ENCODE measurements around the gene CNTN5.

CNTN5 gene

DNA sequence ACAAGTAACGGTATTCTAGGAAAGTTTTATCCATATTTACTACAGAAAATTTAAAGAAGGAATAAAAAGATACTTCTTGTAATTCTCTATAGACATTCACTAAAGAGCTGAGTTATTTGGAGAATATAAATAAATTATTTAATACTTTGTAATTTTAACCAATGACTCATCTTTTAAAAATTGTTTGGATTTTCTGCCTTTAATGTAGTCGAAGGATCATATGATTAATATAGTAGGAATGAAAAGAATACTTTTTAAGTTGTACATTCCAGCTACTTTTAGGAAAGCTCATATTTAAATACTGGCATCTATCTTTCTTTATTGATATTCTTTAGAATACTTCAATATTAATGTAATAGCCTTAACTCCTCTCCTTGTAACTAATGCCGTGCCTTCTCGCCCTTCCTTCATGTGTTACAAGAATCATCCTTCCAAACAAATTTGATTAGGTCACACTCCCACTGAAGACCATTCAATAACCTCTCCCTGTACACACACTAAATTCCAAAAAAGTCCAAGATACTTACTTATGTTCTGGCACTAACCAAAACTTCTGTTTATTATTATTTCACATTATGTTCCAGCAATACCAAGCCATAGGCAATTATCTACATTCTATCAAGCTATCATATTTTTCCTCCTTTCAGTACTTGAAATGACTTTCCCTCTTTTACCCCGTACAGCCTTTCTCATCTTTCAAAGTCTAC, 501.9 kb downstream of the CNTN5 start:
- no peak for TF ChIP-seq OVOL3 (tag by site-specific recombination; IDR thresholded peaks at IDR 0.05)
- no peak for TF ChIP-seq ZFHX2 (tag by site-specific recombination; conservative IDR thresholded peaks at IDR 0.05)
- TF ChIP-seq ZNF530 (tag by site-specific recombination; IDR thresholded peaks at IDR 0.05; ENCODE audit: low read depth) = no peak
- no peak for TF ChIP-seq ZNF837 (tag by site-specific recombination; IDR thresholded peaks at IDR 0.05)
- TF ChIP-seq ZNF626 (tag by site-specific recombination; IDR thresholded peaks at IDR 0.05) = no peak
- TF ChIP-seq, protein P1, sequence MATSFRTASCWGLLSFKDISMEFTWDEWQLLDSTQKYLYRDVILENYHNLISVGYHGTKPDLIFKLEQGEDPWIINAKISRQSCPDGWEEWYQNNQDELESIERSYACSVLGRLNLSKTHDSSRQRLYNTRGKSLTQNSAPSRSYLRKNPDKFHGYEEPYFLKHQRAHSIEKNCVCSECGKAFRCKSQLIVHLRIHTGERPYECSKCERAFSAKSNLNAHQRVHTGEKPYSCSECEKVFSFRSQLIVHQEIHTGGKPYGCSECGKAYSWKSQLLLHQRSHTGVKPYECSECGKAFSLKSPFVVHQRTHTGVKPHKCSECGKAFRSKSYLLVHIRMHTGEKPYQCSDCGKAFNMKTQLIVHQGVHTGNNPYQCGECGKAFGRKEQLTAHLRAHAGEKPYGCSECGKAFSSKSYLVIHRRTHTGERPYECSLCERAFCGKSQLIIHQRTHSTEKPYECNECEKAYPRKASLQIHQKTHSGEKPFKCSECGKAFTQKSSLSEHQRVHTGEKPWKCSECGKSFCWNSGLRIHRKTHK (tag by site-specific recombination; IDR thresholded peaks at IDR 0.05) = no peak
- TF ChIP-seq ZNF585B (tag by site-specific recombination; IDR thresholded peaks at IDR 0.05) = no peak
- Histone ChIP-seq H3K9me3 (ENCODE audit: control insufficient read depth, insufficient read depth, low read depth, low read length) (no peaks in the 10 kb centered on the region), H3K36me3 (ENCODE audit: control insufficient read depth in 2 of 2, insufficient read depth in 1 of 2, low read length in 2 of 2) (no peaks in the 10 kb centered on the region), H3K27ac (ENCODE audit: extremely low read depth, low read depth, low read length) (no peak overlapping the region), H3K4me3 (ENCODE audit: low read depth, low read length) (no peak overlapping the region), H3K4me1 (ENCODE audit: control insufficient read depth, insufficient read depth, low read length) (no peaks in the 10 kb centered on the region)
- ChIA-PET CTCF (no interaction called here), POLR2A (no interaction called here)

DNA sequence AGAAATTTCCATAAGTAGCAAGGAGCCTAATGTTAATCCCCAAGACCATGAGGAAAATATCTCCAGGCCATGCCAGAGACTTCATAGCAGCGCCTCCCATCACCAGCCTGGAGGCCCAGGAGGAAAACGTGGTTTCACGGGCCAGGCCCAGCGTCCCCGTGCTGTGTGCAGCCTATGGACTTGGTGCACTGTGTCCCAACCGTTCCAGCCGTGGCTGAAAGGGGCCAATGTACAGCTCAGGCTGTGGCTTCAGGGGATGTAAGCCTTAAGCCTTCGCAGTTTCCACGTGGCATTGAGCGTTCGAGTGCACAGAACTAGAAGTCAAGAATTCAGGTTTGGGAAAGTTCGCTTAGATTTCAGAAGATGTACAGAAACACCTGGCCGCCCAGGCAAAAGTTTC, 510.7 kb downstream of the CNTN5 start:
- ChIA-PET POLR2A (no interaction called here), CTCF (no interaction called here)
- Histone ChIP-seq H3K9me3 (ENCODE audit: control insufficient read depth, insufficient read depth, low read depth, low read length) (no peaks in the 10 kb centered on the region), H3K4me3 (ENCODE audit: low read depth, low read length) (no peak overlapping the region), H3K4me1 (ENCODE audit: control insufficient read depth, insufficient read depth, low read length) (no peaks in the 10 kb centered on the region), H3K27ac (ENCODE audit: extremely low read depth, low read depth, low read length) (no peak overlapping the region), H3K36me3 (ENCODE audit: control insufficient read depth in 2 of 2, insufficient read depth in 1 of 2, low read length in 2 of 2) (no peaks in the 10 kb centered on the region)
- TF ChIP-seq GLIS2 (tag by site-specific recombination; IDR thresholded peaks at IDR 0.05) (no peak), MEIS1 (CRISPR knock-in tag; IDR thresholded peaks at IDR 0.05; ENCODE audit: borderline replicate concordance) (no peak), ZFP3 (tag by site-specific recombination; IDR thresholded peaks at IDR 0.05; ENCODE audit: low read depth) (no peak), ZNF335 (tag by site-specific recombination; conservative IDR thresholded peaks at IDR 0.05) (no peak)

DNA sequence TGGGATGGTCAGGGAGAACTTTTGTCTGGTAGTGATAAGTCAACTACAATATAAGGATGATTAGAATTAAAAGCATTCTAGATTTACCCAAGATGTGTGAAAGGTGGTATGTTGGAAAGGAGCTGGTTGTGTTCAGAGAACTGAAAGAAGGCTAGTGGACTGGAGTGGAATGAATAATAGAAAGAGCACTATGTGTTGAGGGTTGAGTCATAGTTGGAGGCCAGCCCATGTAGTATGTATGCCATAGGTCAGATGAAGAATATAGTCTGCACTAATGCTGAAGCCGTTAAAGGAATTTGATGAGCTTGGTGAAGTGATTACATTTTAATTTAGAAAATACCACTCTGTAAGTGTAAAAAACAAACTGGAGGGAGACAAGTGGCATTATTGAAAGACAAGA, 514.1 kb downstream of the CNTN5 start:
- Histone ChIP-seq H3K4me1 (ENCODE audit: control insufficient read depth, insufficient read depth, low read length) (no peaks in the 10 kb centered on the region), H3K9me3 (ENCODE audit: control insufficient read depth, insufficient read depth, low read depth, low read length) (no peaks in the 10 kb centered on the region), H3K4me3 (ENCODE audit: low read depth, low read length) (no peak overlapping the region), H3K27ac (ENCODE audit: extremely low read depth, low read depth, low read length) (no peak overlapping the region), H3K36me3 (ENCODE audit: control insufficient read depth in 2 of 2, insufficient read depth in 1 of 2, low read length in 2 of 2) (no peaks in the 10 kb centered on the region)
- TF ChIP-seq ZNF558 (tag by site-specific recombination; IDR thresholded peaks at IDR 0.05) = no peak
- TF ChIP-seq HOXC10 (CRISPR knock-in tag; IDR thresholded peaks at IDR 0.05) = no peak
- TF ChIP-seq ZNF138 (tag by site-specific recombination; IDR thresholded peaks at IDR 0.05; ENCODE audit: borderline replicate concordance) = no peak
- no peak for TF ChIP-seq MEIS1 (CRISPR knock-in tag; IDR thresholded peaks at IDR 0.05; ENCODE audit: borderline replicate concordance)
- TF ChIP-seq ZNF837 (tag by site-specific recombination; IDR thresholded peaks at IDR 0.05) = no peak
- no peak for TF ChIP-seq HOXA7 (CRISPR knock-in tag; IDR thresholded peaks at IDR 0.05; ENCODE audit: borderline replicate concordance)
- TF ChIP-seq ZNF114 (tag by site-specific recombination; IDR thresholded peaks at IDR 0.05) = no peak
- TF ChIP-seq ZNF623 (tag by site-specific recombination; IDR thresholded peaks at IDR 0.05) = no peak
- TF ChIP-seq, protein P2, sequence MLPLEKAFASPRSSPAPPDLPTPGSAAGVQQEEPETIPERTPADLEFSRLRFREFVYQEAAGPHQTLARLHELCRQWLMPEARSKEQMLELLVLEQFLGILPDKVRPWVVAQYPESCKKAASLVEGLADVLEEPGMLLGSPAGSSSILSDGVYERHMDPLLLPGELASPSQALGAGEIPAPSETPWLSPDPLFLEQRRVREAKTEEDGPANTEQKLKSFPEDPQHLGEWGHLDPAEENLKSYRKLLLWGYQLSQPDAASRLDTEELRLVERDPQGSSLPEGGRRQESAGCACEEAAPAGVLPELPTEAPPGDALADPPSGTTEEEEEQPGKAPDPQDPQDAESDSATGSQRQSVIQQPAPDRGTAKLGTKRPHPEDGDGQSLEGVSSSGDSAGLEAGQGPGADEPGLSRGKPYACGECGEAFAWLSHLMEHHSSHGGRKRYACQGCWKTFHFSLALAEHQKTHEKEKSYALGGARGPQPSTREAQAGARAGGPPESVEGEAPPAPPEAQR (tag by site-specific recombination; IDR thresholded peaks at IDR 0.05) = no peak
- CTCF ChIA-PET = no interaction called here
- POLR2A ChIA-PET = no interaction called here

Measured in HEK293 (cell line).